NCI-H2081 treated with DMSO at 0.1 percent for 48 hours (cell line): ENCODE data around the gene TSPAN32.
"Not testable (repeated sequence)": the region's sequence is repeated elsewhere in the genome, so short reads cannot be mapped to it uniquely, and the experiment has no call there.

Experiments
- DNase-seq: peaks from one replicate; lab custom pipeline; 2025; lab: John Stamatoyannopoulos, UW

The TSPAN32 gene

GRCh38 chr11:2316169-2316962 lies 14.6 kb downstream of the TSPAN32 start:
- DNase-seq: no peak

GRCh38 chr11:2316963-2317244 lies 15.1 kb downstream of the TSPAN32 start:
- no peak for DNase-seq

- DNase-seq: no peak
Observed at GRCh38 chr11:2317354-2318050, 15.7 kb downstream of the TSPAN32 start.

- no peak for DNase-seq
Observed at GRCh38 chr11:2318123-2318522, 16.3 kb downstream of the TSPAN32 start.

GRCh38 chr11:2318707-2319106 lies 16.9 kb downstream of the TSPAN32 start:
- DNase-seq: no peak

GRCh38 chr11:2319791-2320472 lies 18.1 kb downstream of the TSPAN32 start:
- DNase-seq: no peak

- no peak for DNase-seq
Observed at GRCh38 chr11:2320568-2321310, 18.9 kb downstream of the TSPAN32 start.

- no peak for DNase-seq
Observed at GRCh38 chr11:2321311-2321683, 19.5 kb downstream of the TSPAN32 start.

GRCh38 chr11:2325123-2325522 lies 23.3 kb downstream of the TSPAN32 start:
- DNase-seq: no peak

GRCh38 chr11:2325719-2326118 lies 23.9 kb downstream of the TSPAN32 start:
- DNase-seq: no peak

- no peak for DNase-seq
Observed at GRCh38 chr11:2327032-2327431, 25.2 kb downstream of the TSPAN32 start.

- DNase-seq: no peak
Observed at GRCh38 chr11:2328021-2328420, 26.2 kb downstream of the TSPAN32 start.

GRCh38 chr11:2328656-2329354 lies 27.0 kb downstream of the TSPAN32 start:
- DNase-seq: no peak

GRCh38 chr11:2329551-2329950 lies 27.7 kb downstream of the TSPAN32 start:
- no peak for DNase-seq

- no peak for DNase-seq
Observed at GRCh38 chr11:2330696-2331095, 28.9 kb downstream of the TSPAN32 start.

GRCh38 chr11:2331404-2331803 lies 29.6 kb downstream of the TSPAN32 start:
- DNase-seq: no peak

GRCh38 chr11:2332569-2332968 lies 30.8 kb downstream of the TSPAN32 start:
- not testable (repeated sequence) for DNase-seq

GRCh38 chr11:2333486-2334205 lies 31.8 kb downstream of the TSPAN32 start:
- not testable (repeated sequence) for DNase-seq

- DNase-seq: not testable (repeated sequence)
Observed at GRCh38 chr11:2335286-2335685, 33.5 kb downstream of the TSPAN32 start.

GRCh38 chr11:2338760-2339159 lies 36.9 kb downstream of the TSPAN32 start:
- DNase-seq: not testable (repeated sequence)

- DNase-seq: no peak
Observed at GRCh38 chr11:2342557-2342956, 40.7 kb downstream of the TSPAN32 start.
